OCI-LY3 (cell line): ENCODE data around the gene OR2A5.

Experiments used
- H2AFZ ChIP-seq: fragments of 200-600, 300-600 bp; shearing (Covaris generic); 2 replicates; pipeline ENCODE4 v1.6.0; 2014; ENCODE audit warnings: antibody characterized with exemption, low read depth, low read length
- H3K27ac ChIP-seq: fragments of 200-600, 300-600 bp; sonication (generic); 2 replicates; pipeline ENCODE4 v1.5.1; 2014; ENCODE audit warnings: mild to moderate bottlenecking, low read length, moderate library complexity, mixed read lengths
- H3K27me3 ChIP-seq: fragments of 200-600, 300-600 bp; sonication (generic); 2 replicates; pipeline ENCODE4 v1.6.1; 2014; ENCODE audit warnings: low read depth, low read length, mixed read lengths
- H3K36me3 ChIP-seq: fragments of 200-600, 300-600 bp; sonication (generic); replicated peaks from 2 replicates; pipeline ENCODE3; 2014; ENCODE audit warnings: low read depth, low read length, mixed read lengths
- H3K4me1 ChIP-seq: fragments of 300-600, 200-600 bp; sonication (generic); 2 replicates; pipeline ENCODE4 v1.6.1; 2014; ENCODE audit warnings: low read length, mixed read lengths
- H3K4me2 ChIP-seq: fragments of 200-600, 300-600 bp; sonication (generic); 2 replicates; pipeline ENCODE4 v1.6.1; 2014; ENCODE audit warnings: low read length, mixed read lengths
- H3K4me3 ChIP-seq: fragments of 300-600, 200-600 bp; sonication (generic); 2 replicates; pipeline ENCODE4 v1.5.1; 2014; ENCODE audit warnings: antibody characterized with exemption, mild to moderate bottlenecking, low read length, moderate library complexity
- H3K79me2 ChIP-seq: fragments of 300-600, 200-600 bp; shearing (Covaris generic); 2 replicates; pipeline ENCODE4 v1.6.1; 2014; ENCODE audit warnings: mild to moderate bottlenecking, low read length, mixed read lengths
- H3K9ac ChIP-seq: fragments of 300-600, 200-600 bp; shearing (Covaris generic); 2 replicates; pipeline ENCODE4 v1.6.0; 2014; ENCODE audit warnings: mild to moderate bottlenecking, low read length, moderate library complexity
- H3K9me3 ChIP-seq: fragments of 200-600, 300-600 bp; shearing (Covaris generic); 2 replicates; pipeline ENCODE4 v1.6.1; 2014; ENCODE audit warnings: low read length, mixed read lengths; ENCODE audit not compliant: insufficient read depth
- H4K20me1 ChIP-seq: fragments of 200-600, 300-600 bp; sonication (generic); 2 replicates; pipeline ENCODE4 v1.6.1; 2016; ENCODE audit warnings: low read length, mixed read lengths; ENCODE audit not compliant: insufficient read depth
- CTCF ChIP-seq: fragments of 200-600, 300-600 bp; sonication (generic); IDR thresholded peaks from 2 replicates; pipeline ENCODE4 v1.5.1; 2014; ENCODE audit warnings: antibody characterized with exemption, low read length, low read depth
- EZH2phosphoT487 ChIP-seq: fragments of 200-600 bp; shearing (Covaris generic); IDR thresholded peaks from 2 replicates; pipeline ENCODE4 v1.6.1; 2018; ENCODE audit warnings: antibody characterized with exemption, mixed run types, low read depth

Gene OR2A5

GRCh38 chr7:144048648-144049047 is at the start of gene OR2A5:
OR2A5 (plus strand) TSS chr7:144048948; CDS start chr7:144050402, 1,454 bp downstream.
- Histone ChIP-seq H3K4me3 (no peak within 1 kb of the TSS), H3K27ac (no peak within 1 kb of the TSS), H3K4me2 (no peak within 1 kb of the TSS), H2AFZ (no peak within 1 kb of the TSS), H3K9me3 (no peaks in the 10 kb centered on the region), H4K20me1 (no peaks in the 10 kb centered on the region), H3K36me3 (no peaks in the 10 kb centered on the region), H3K27me3 (0 out of 2 replicates have a peak, but pooled peaks cover 3% of the 10 kb centered on the region), H3K9ac (no peak within 1 kb of the TSS), H3K79me2 (no peaks in the 10 kb centered on the region), H3K4me1 (no peaks in the 10 kb centered on the region)
- no peak for TF ChIP-seq CTCF

GRCh38 chr7:144000020-144000419 is 48.7 kb upstream of the OR2A5 start, which contains the start of gene OR6B1:
OR6B1 (plus strand) TSS chr7:144000320; CDS start chr7:144003997, 3,677 bp downstream.
- no peak within 1 kb of the TSS for H3K4me2 ChIP-seq
- no peaks in the 10 kb centered on the region for H3K4me1 ChIP-seq
- no peak within 1 kb of the TSS for H3K27ac ChIP-seq
- no peaks in the 10 kb centered on the region for H4K20me1 ChIP-seq
- no peak within 1 kb of the TSS for H2AFZ ChIP-seq
- no peaks in the 10 kb centered on the region for H3K9me3 ChIP-seq
- TF ChIP-seq EZH2phosphoT487 = no peak
- TF ChIP-seq CTCF = no peak
- H3K4me3 ChIP-seq = no peak within 1 kb of the TSS
- H3K79me2 ChIP-seq = no peaks in the 10 kb centered on the region
- no peak within 1 kb of the TSS for H3K9ac ChIP-seq
- H3K36me3 ChIP-seq = no peaks in the 10 kb centered on the region
- H3K27me3 ChIP-seq = peaks cover 25% of the 10 kb centered on the region; the same call in 1 of the 2 replicates

- H3K27ac ChIP-seq = no peak overlapping the region
- no peak for TF ChIP-seq CTCF
- no peaks in the 10 kb centered on the region for H3K36me3 ChIP-seq
- no peaks in the 10 kb centered on the region for H3K79me2 ChIP-seq
- H4K20me1 ChIP-seq = no peaks in the 10 kb centered on the region
- no peak overlapping the region for H3K4me2 ChIP-seq
- H3K4me3 ChIP-seq = no peak overlapping the region
- H3K4me1 ChIP-seq = no peaks in the 10 kb centered on the region
- peaks cover 25% of the 10 kb centered on the region; the same call in 1 of the 2 replicates for H3K27me3 ChIP-seq
- no peaks in the 10 kb centered on the region for H3K9me3 ChIP-seq
- no peak overlapping the region for H3K9ac ChIP-seq
- no peak overlapping the region for H2AFZ ChIP-seq
These were observed 47.2 kb upstream of the OR2A5 start for GRCh38 chr7:144001543-144001942.

- Histone ChIP-seq H3K27me3 (peaks cover 23% of the 10 kb centered on the region; the same call in 1 of the 2 replicates), H3K4me2 (no peak overlapping the region), H3K4me1 (no peaks in the 10 kb centered on the region), H3K36me3 (no peaks in the 10 kb centered on the region), H3K4me3 (no peak overlapping the region), H3K9me3 (no peaks in the 10 kb centered on the region), H2AFZ (no peak overlapping the region), H3K79me2 (no peaks in the 10 kb centered on the region), H3K9ac (no peak overlapping the region), H4K20me1 (no peaks in the 10 kb centered on the region), H3K27ac (no peak overlapping the region)
- no peak for TF ChIP-seq EZH2phosphoT487
- TF ChIP-seq CTCF = no peak
These were observed 44.0 kb upstream of the OR2A5 start for GRCh38 chr7:144004703-144005102.
